ENCODE results near the gene CFDP1.

Gene CFDP1

DNA sequence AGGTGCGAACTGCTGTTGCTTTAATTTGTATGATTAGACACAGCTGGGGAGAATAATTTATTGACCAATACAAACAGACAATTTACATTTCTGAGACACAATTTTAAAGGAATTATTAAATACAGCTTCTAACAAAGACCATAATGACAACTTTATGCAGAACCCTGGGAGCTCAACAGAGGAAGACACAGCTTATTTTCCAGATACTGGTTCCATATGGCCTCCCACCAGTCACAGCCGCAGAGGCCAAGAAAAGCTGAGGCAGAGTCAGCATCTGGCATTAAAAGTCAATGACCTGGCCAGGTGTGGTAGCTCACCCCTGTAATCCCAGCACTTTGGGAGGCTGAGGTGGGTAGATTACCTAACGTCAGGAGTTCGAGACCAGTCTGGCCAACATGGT lies 115.8 kb downstream of the CFDP1 start:
- no peak for DNase-seq

DNA sequence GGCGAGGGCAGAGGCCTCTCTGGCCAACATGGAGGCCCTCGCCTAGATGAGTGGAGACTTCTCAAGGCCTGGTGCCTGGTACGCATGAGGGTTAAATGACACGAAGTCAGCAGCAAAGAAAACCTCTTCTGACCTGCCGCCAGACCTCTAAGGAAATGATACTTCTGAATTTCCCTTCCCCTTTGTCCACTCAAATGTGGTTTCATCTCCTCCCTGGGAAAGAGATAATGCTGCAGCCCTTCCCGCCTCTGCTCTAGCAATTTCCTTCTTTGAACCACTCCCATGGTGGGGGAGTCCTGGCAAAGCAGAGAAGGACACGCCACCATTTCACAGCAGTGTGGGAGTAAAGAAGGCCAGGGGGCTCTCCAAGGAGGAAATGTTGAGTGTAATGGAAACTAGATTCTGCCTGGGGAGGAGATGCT lies 116.2 kb downstream of the CFDP1 start:
- no peak for DNase-seq

GRCh38 chr16:75315539-75316306 lies 117.6 kb downstream of the CFDP1 start:
- no peak for DNase-seq

- no peak for DNase-seq
These were observed 120.4 kb downstream of the CFDP1 start for GRCh38 chr16:75312875-75313274.

DNA sequence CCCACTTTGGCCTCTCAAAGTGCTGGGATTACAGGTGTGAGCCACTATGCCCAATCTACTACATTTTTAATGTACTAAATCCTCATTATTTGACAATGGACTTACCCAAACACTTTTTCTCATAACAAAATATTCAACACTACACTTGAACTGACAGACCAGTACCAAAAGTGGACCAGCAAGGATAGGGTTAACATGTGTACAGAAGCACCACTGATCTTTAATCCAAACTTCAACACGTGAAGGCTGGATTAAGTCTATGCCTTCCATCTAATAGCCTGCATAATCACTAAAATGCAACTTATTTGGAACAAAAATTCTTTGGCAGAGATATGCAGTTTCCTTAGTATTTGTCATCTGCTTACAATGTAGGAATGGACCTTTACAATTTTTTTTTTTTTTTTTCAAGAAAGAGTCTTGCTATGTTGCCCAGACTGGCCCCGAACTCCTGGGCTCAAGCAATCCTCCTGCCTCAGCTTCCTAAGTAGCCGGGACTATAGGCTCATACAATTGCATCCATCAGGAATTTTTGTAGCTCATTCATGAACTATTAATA lies 121.8 kb downstream of the CFDP1 start:
- DNase-seq = no peak

GRCh38 chr16:75310541-75310940 lies 122.8 kb downstream of the CFDP1 start:
- no peak for DNase-seq

DNA sequence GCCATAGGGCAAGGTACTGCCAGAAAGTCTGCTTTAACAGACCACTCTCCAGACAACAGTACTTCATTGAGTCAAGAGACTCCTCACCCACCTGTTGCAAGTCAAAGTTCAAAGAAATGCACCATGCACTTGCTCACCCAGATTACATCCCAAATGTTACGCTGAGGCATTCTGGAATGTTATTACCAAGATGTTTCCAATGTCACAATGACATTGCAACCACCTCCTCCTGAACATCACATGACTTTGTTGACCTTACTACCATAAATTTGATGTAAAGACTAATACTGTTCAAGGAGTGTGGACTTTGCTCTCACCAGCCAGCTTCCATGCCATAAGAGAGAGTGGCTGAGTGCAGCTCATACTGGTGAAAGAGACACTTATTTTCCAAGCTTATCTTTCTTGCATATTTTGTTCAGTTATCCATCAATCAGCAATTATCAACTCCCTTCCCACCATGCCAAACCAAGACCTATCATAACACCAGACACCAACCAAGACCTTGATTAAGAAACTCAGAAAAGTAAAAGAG lies 123.3 kb downstream of the CFDP1 start:
- no peak for DNase-seq

DNA sequence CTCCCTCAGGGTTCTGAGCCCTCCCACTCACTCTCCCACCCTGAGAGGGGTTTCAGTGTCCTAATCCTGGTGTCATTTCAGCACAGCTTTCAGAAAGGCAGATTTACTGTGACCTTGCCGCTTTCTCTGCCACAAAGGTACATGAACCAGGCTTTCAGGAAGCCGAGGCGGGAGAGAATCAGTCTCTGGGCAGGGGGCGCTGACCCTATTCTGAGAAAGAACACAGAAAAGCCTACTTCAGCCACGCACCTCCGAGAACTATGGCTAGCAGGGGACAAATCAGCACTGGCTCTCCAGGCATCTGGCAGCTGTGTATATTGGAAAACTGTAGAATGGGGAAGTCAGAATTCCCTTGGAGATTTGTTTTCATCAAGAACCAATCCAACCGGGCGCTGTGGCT lies 124.1 kb downstream of the CFDP1 start:
- DNase-seq = no peak

- no peak for DNase-seq
These were observed 125.3 kb downstream of the CFDP1 start for GRCh38 chr16:75308011-75308410.

- DNase-seq = no peak
These were observed 125.8 kb downstream of the CFDP1 start for GRCh38 chr16:75307506-75307905.

- no peak for DNase-seq
These were observed 127.1 kb downstream of the CFDP1 start for GRCh38 chr16:75306099-75306762.

GRCh38 chr16:75305364-75306098 lies 127.8 kb downstream of the CFDP1 start:
- DNase-seq = peak in 1 of 2 experiments; percentile 56

- no peak for DNase-seq
These were observed 128.6 kb downstream of the CFDP1 start for GRCh38 chr16:75304521-75305363.

DNA sequence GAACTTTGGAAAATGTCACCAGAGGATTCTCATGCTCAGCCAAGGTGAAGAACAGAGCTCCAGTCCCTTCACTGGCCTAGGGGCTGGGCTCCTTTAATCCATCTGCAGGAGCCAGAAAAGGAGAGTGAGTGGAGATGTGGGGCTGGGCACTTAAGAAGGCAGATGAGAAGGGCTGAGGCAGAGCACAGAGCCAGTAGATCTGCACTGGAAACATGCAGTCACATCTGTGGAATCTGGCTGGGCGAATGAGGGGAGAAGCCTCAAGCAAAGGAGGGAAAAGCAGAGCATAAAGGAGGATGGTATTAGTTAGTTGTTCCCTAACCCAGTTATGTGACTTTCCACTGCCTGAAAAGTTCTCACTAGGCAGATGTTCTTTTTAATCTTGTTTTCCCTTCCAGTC lies 131.5 kb downstream of the CFDP1 start:
- no peak for DNase-seq

DNA sequence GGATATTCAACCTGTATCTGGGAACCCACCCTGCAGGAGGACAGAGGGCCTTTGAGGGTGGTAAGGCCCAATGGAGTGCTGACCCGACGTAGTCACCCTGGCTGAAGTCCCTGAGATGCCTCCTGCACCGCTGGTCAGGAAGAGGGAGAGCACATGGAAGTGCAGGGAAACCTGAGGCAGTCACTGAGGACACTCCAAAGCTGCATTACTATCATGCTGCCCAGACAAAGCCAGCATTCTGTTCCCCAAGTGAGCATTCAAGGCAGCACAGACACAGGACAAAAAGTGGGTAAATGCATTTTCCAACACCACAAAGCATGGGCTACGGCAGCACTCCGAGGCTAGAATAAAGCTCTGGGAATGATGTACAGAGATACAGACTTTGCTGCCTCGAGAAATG lies 135.0 kb downstream of the CFDP1 start:
- DNase-seq = no peak

GRCh38 chr16:75296606-75297005 lies 136.7 kb downstream of the CFDP1 start:
- DNase-seq = peak in 1 of 2 experiments; percentile 27

DNA sequence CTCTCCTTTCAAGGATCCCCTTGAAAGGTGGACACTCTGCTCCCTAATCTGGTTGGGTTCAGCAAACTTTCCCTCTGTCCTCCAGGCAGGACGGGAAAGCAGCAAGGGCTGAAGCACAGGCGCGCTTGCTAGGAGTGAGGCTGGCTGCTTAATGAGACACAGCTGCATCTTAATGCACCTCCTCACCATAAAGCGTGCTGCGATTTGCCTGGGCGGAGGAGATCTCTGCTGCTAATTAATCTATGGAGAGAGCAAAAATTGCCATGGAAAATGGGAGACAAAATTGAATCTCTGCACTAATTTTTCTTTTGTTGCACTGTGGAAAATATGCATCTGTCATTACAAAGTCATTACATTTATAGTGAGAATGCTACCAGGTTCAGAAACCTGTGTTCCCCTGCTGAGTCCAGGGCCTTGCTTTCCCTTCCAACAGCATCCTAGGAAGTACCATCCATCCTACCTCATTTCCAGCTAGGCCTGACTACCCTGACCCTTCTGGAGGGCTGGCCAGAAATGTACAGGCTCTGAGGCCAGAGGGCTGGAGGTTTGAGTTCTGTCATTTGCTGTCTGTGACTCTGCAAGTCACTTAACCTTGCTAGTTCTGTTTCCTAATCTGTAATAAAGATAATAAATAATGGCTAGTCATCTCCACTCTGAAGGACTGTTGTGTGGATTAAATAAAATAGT lies 138.4 kb downstream of the CFDP1 start:
- DNase-seq = no peak

GRCh38 chr16:75293772-75294171 lies 139.5 kb downstream of the CFDP1 start:
- no peak for DNase-seq

- DNase-seq = no peak
These were observed 140.1 kb downstream of the CFDP1 start for GRCh38 chr16:75293173-75293572.

DNA sequence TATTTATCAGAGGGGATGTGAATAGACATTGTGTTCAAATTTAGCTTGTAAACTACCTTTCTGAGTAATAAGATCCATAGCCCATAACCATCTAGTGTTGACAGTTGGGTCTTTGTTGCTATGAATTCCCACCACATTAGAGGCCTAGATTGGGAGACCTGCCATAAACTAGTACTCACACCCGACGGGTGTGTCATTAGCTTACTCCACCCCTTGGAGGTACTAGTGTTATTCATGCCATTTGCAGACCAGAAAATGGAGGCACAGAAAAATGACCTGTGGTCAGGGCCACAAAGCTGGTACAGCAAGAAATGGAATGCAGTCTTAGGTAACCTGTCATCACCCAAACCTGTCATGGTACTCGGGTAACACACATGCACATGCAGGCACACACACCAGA lies 140.6 kb downstream of the CFDP1 start:
- no peak for DNase-seq

DNA sequence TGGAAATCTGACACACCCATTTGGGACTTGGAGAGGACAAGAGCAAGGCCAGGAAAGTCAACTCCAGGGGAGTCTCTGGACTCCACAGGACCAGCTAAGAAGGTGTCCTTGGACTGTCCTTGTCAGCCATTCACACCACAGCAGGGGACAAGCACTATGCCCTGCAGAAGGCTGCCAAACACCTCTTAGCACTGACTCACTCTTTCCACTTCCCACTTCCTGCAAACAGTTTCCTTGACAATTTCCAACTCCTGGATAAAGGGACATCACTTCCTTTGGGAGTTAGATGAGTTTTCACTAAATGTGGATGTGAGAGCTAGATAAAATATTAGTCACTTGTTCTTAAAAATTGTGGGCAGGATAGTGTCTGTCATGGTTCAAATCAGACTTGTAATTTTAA lies 144.1 kb downstream of the CFDP1 start:
- DNase-seq = no peak

Measured in NCI-H2081 (cell line).